SK-N-MC (cell line): Measurements from ENCODE around the gene AOX1.

ENCODE experiments used
- EZH2 ChIP-seq: fragments of 200-600 bp; sonication (generic); IDR thresholded peaks from one replicate; pipeline ENCODE4 v1.6.1; 2017; ENCODE audit warnings: antibody characterized with exemption
- FOXP2 ChIP-seq: optimal IDR thresholded peaks from 2 replicates; pipeline ENCODE3; 2011; ENCODE audit warnings: mild to moderate bottlenecking, moderate library complexity; ENCODE audit not compliant: insufficient read depth; ENCODE audit errors: extremely low read length, control extremely low read depth
- POLR2AphosphoS5 ChIP-seq: IDR thresholded peaks from 2 replicates; pipeline ENCODE4 v1.6.1; 2012; ENCODE audit warnings: mild to moderate bottlenecking, low read depth, low read length, borderline replicate concordance

GRCh38 chr2:200603972-200604371, 18.2 kb downstream of the AOX1 start:
- no peak for TF ChIP-seq POLR2AphosphoS5
- no peak for TF ChIP-seq EZH2
- no peak for TF ChIP-seq FOXP2
